Mammary epithelial cell (primary cell): ENCODE results near the gene DNAJB6.

Source experiments
- EZH2 ChIP-seq: IDR thresholded peaks from 2 replicates; pipeline ENCODE4 v1.6.1; 2012; ENCODE audit warnings: low read length, inconsistent platforms, borderline replicate concordance
- TF ChIP-seq, protein P1 (sequence below), 2 donors: IDR thresholded peaks in 1 of 2; conservative IDR thresholded peaks in 1 of 2; 2 replicates each; pipeline ENCODE4 v1.5.1; 2011 to 2012; ENCODE audit warnings: inconsistent platforms in 2 of 2, low read length in 2 of 2, mild to moderate bottlenecking in 2 of 2, control low read depth in 1 of 2, low read depth in 1 of 2; ENCODE audit not compliant: insufficient read depth in 1 of 2; ENCODE audit errors: extremely low read depth in 1 of 2

- no peak for TF ChIP-seq EZH2
- TF ChIP-seq, protein P1, sequence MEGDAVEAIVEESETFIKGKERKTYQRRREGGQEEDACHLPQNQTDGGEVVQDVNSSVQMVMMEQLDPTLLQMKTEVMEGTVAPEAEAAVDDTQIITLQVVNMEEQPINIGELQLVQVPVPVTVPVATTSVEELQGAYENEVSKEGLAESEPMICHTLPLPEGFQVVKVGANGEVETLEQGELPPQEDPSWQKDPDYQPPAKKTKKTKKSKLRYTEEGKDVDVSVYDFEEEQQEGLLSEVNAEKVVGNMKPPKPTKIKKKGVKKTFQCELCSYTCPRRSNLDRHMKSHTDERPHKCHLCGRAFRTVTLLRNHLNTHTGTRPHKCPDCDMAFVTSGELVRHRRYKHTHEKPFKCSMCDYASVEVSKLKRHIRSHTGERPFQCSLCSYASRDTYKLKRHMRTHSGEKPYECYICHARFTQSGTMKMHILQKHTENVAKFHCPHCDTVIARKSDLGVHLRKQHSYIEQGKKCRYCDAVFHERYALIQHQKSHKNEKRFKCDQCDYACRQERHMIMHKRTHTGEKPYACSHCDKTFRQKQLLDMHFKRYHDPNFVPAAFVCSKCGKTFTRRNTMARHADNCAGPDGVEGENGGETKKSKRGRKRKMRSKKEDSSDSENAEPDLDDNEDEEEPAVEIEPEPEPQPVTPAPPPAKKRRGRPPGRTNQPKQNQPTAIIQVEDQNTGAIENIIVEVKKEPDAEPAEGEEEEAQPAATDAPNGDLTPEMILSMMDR (conservative IDR thresholded peaks at IDR 0.05 in 1 of 2, IDR thresholded peaks at IDR 0.05 in 1 of 2; ENCODE audit: extremely low read depth in 1 of 2, insufficient read depth in 1 of 2, low read depth in 1 of 2, low read length in 2 of 2): no peak
These were observed 94.6 kb downstream of the DNAJB6 start for GRCh38 chr7:157431173-157431950.
